CD8-positive, alpha-beta memory T cell (primary cell): ENCODE measurements around the gene FDXR. TPM values are rescaled to one million over a fixed set of nuclear protein-coding genes. Genes with fewer than 3 reads are reported as not detected.

Source experiments
- CTCF ChIA-PET: fragments of 350-600 bp; sonication (Branson Sonifier 250); formaldehyde crosslinking; loops from one replicate; lab custom pipeline; 2021; ENCODE audit warnings: antibody characterized with exemption; lab: Charles Lee
- POLR2A ChIA-PET: fragments of 350-600 bp; sonication (Branson Sonifier 250); formaldehyde crosslinking; loops from one replicate; lab custom pipeline; 2021; ENCODE audit warnings: antibody characterized with exemption; lab: Charles Lee
- DNase-seq, 5 donors: peaks; one replicate each; pipeline versions ENCODE4 v3.0.0 to v3.0.0-alpha.2; 2020 to 2022; ENCODE audit warnings: mixed read lengths in 1 of 5
- H3K27ac ChIP-seq: one replicate; pipeline ENCODE4 v1.7.0; 2013; ENCODE audit warnings: low read depth, mild to moderate bottlenecking, low read length, moderate library complexity
- H3K27me3 ChIP-seq: 2 replicates; pipeline ENCODE4 v1.7.0; 2013; ENCODE audit warnings: low read length, mild to moderate bottlenecking; ENCODE audit not compliant: insufficient read depth, poor library complexity, severe bottlenecking
- H3K36me3 ChIP-seq: 2 replicates; pipeline ENCODE4 v1.7.0; 2013; ENCODE audit warnings: mild to moderate bottlenecking, low read length, moderate library complexity; ENCODE audit not compliant: insufficient read depth
- H3K4me1 ChIP-seq: 2 replicates; pipeline ENCODE4 v1.7.0; 2013; ENCODE audit warnings: mild to moderate bottlenecking, low read length, moderate library complexity; ENCODE audit not compliant: insufficient read depth
- H3K4me3 ChIP-seq: 2 replicates; pipeline ENCODE4 v1.7.0; 2013; ENCODE audit warnings: mild to moderate bottlenecking, low read length
- H3K9me3 ChIP-seq: 2 replicates; pipeline ENCODE4 v1.7.0; 2013; ENCODE audit warnings: mild to moderate bottlenecking, low read length
- H3K27ac Mint-ChIP-seq, 8 donors: one replicate each; pipeline ENCODE4 v1.8.0; 2020 to 2021; ENCODE audit warnings: mixed read lengths in 8 of 8, mild to moderate bottlenecking in 6 of 8, inconsistent platforms in 3 of 8, moderate library complexity in 3 of 8
- H3K27me3 Mint-ChIP-seq, 2 donors: one replicate each; pipeline ENCODE4 v1.8.0; 2020 to 2021; ENCODE audit warnings: mixed read lengths in 2 of 2, mild to moderate bottlenecking in 1 of 2, moderate library complexity in 1 of 2
- H3K36me3 Mint-ChIP-seq, 3 donors: one replicate each; pipeline ENCODE4 v1.8.0; 2020 to 2021; ENCODE audit warnings: mixed read lengths in 3 of 3, inconsistent platforms in 1 of 3, mild to moderate bottlenecking in 1 of 3
- H3K4me1 Mint-ChIP-seq, 3 donors: one replicate each; pipeline ENCODE4 v1.8.0; 2020 to 2021; ENCODE audit warnings: mixed read lengths in 3 of 3, inconsistent platforms in 1 of 3, mild to moderate bottlenecking in 1 of 3
- H3K4me3 Mint-ChIP-seq, 7 donors: one replicate each; pipeline ENCODE4 v1.8.0; 2020 to 2021; ENCODE audit warnings: mixed read lengths in 7 of 7, mild to moderate bottlenecking in 6 of 7, moderate library complexity in 4 of 7, inconsistent platforms in 2 of 7
- H3K9me3 Mint-ChIP-seq, 5 donors: one replicate each; pipeline ENCODE4 v1.8.0; 2020 to 2022; ENCODE audit warnings: mixed read lengths in 5 of 5, mild to moderate bottlenecking in 3 of 5, moderate library complexity in 2 of 5, inconsistent platforms in 1 of 5
- polyA plus RNA-seq: library from polyadenylated mRNA; unstranded; fragments of 300-500 nt; fragmentation: Illumina TruSeq; gene quantifications from one replicate; pipeline ENCODE4 v1.2.3, GENCODE V29; 2021
- total RNA-seq, 2 experiments: library from RNA; stranded (reverse); gene quantifications; one replicate each; pipeline ENCODE4 v1.2.3, GENCODE V29; 2021

The FDXR gene
- total and polyA plus RNA-seq, 3 experiments from 2014 or later, result 6.4 to 33.3 (median 32.9) TPM

DNA sequence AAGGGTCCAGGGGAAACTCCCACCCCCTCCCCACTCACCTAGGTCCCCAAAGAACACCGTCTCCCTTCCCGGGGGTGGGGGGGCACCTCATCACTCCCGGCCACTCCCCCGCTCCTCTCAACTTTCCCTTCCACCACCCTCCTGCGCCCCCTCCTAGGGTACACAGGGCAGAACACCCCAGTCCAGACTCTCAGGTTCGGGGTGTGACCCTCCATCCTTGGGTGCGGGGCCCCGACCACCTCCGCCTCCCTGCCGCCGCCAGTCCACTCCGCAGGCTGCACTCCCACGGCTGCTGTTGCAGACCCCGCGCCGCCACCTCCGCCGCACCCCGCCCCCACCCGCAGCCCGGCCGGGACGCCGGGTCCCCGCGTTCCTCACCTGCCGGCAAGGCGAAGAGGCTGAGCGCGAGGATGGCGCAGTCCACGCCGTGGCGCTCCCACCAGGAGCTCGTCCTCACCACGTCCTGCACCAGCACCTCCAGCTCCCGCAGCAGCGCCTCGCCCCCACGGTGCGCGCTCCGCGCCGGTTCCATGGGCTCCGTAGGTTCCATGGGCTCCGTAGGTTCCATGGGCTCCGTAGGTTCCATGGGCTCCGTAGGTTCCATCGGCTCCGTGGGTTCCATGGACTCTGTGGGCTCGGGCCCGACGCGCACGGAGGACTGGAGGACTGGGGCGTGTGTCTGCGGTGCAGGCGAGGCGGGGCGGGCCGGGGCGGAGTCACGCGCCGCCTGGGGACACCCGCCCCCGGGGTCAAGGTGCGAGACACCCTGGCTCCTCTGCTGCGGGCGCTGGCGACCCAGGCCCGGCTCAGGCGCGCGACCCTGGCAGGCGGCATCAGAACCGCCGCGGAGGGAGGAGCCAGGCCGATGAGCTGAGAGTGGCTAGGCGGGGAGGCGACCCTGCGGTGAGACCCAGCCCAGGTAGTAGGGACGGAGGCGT lies 20.4 kb upstream of the FDXR start, which contains the start of gene FADS6:
Gene FADS6, minus strand, starts transcription at position 660 of the 938 bp plus-strand sequence. Its CDS starts 38 bp downstream, at position 622.
- Mint-ChIP-seq H3K27me3 (peaks cover 39 to 46% of the 10 kb centered on the region in 2 donors), H3K4me1 (peaks cover 3 to 6% (median 4%) of the 10 kb centered on the region in 3 donors), H3K36me3 (no peaks in the 10 kb centered on the region), H3K4me3 (peak within 1 kb of the TSS in 6 of 7 donors; percentile 41 to 74 (median 62)), H3K9me3 (peaks cover 0 to 4% (median 0%) of the 10 kb centered on the region in 5 donors), H3K27ac (peak within 1 kb of the TSS in 2 of 8 donors; percentile 50 to 54)
- no peaks in the 10 kb centered on the region for H3K4me1 ChIP-seq
- no peak within 1 kb of the TSS for H3K27ac ChIP-seq
- peaks cover 22% of the 10 kb centered on the region for H3K27me3 ChIP-seq
- H3K36me3 ChIP-seq, result no peaks in the 10 kb centered on the region
- ChIA-PET POLR2A (no interaction called here), CTCF (no interaction called here)
- no peak for DNase-seq
- H3K9me3 ChIP-seq, result no peaks in the 10 kb centered on the region
- H3K4me3 ChIP-seq, result no peak within 1 kb of the TSS

DNA sequence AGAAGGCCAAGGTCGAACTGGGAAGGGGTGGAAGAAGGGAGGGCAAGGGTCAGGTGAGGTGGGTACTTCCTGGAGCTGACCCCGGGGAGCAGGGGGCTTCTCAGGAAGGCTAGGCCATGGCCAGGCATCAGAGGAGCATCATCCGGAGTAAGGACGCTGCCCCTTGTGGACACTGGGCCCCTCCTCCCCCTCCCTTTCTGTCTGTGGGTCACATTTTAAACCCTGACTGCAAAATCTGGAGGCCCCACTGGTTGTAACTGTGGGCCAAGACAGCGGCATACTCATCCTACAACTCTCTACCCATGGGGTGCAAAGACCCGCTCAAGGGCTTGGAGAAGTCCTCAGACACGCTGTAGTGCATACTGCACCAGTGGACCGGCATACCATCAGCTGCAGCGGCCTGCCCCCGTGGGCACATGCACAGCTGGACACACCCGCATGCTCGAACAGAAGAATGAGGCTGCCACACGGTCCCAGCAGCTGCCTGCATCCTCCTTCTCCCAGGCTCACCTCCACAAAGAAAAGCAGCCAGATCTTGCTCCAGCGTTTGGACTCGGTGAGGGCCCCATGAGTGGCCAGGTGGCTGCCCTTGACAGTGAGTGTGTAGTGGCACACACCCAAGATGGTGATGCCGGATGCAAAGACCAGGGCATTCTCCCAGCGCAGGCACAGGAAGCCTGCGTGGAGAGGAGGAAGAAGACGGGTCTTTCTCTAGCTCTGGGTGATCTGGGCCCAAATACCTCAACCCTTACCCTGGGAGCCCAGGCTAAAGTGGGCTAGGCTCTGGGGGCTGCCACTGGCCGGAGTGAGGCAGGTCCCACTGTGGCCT lies 19.4 kb upstream of the FDXR start:
- no peak overlapping the region for H3K27ac Mint-ChIP-seq
- H3K27me3 Mint-ChIP-seq, result peaks cover 39 to 48% of the 10 kb centered on the region in 2 donors
- Histone ChIP-seq H3K36me3 (no peaks in the 10 kb centered on the region), H3K27ac (no peak overlapping the region), H3K4me1 (no peaks in the 10 kb centered on the region), H3K27me3 (peaks cover 22% of the 10 kb centered on the region), H3K4me3 (no peak overlapping the region), H3K9me3 (no peaks in the 10 kb centered on the region)
- no peaks in the 10 kb centered on the region for H3K36me3 Mint-ChIP-seq
- H3K4me3 Mint-ChIP-seq, result no peak overlapping the region
- H3K9me3 Mint-ChIP-seq, result peaks cover 0 to 4% (median 0%) of the 10 kb centered on the region in 5 donors
- DNase-seq, result no peak
- ChIA-PET CTCF (no interaction called here), POLR2A (no interaction called here)
- H3K4me1 Mint-ChIP-seq, result peaks cover 3 to 6% (median 4%) of the 10 kb centered on the region in 3 donors

DNA sequence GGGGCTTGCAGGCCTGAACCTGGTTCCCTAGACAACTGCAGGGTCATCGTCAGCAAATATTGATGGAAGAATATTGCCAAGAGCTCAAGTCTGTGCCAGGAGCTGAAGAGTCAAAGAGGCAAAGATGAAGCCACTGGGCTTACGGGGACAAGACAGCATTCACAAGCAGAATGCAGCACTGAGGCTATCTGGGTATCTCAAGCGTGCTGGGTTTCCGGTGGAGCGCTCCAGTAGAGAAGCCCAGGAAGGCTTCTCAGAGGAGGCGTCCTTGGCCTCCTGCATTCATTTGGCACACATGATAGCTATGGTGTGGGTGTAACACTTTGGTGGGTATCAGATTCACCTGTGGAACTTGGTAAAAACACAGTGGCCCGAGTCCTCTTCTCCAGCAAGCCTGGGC lies 17.8 kb upstream of the FDXR start:
- no peaks in the 10 kb centered on the region for H3K4me1 ChIP-seq
- Mint-ChIP-seq H3K27me3 (peaks cover 31 to 44% of the 10 kb centered on the region in 2 donors), H3K27ac (no peak overlapping the region), H3K9me3 (peaks cover 0 to 4% (median 0%) of the 10 kb centered on the region in 5 donors), H3K36me3 (peaks cover 0 to 3% (median 0%) of the 10 kb centered on the region in 3 donors), H3K4me3 (peak overlapping the region in 1 of 7 donors; percentile 44), H3K4me1 (peaks cover 3 to 6% (median 4%) of the 10 kb centered on the region in 3 donors)
- no peak for DNase-seq
- no peak overlapping the region for H3K4me3 ChIP-seq
- no peaks in the 10 kb centered on the region for H3K9me3 ChIP-seq
- H3K27ac ChIP-seq, result no peak overlapping the region
- POLR2A ChIA-PET, result no interaction called here
- CTCF ChIA-PET, result no interaction called here
- H3K27me3 ChIP-seq, result peaks cover 22% of the 10 kb centered on the region
- no peaks in the 10 kb centered on the region for H3K36me3 ChIP-seq

DNA sequence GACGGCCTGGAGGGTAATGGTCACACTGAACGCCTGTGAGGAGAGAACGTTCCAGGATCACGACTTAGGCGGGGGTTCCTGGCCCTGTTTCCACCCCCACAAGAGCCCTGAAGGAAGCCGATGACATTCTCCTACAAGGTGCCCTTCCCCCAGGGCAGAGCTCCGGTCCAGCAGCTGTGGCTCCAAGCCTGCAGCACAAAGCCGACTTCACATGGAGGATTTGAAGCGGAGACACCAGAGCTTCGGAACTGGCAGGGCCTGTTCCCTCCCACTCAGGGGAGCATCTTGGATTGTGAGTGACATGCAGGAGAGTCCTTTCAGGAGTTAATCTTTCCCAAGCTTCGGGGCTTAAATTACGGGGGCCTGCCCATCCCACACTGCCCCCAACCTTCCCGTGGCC lies 15.7 kb upstream of the FDXR start:
- Histone ChIP-seq H3K27ac (no peak overlapping the region), H3K4me1 (no peaks in the 10 kb centered on the region), H3K27me3 (peaks cover 13% of the 10 kb centered on the region), H3K9me3 (no peaks in the 10 kb centered on the region), H3K36me3 (no peaks in the 10 kb centered on the region), H3K4me3 (no peak overlapping the region)
- no peak overlapping the region for H3K4me3 Mint-ChIP-seq
- ChIA-PET CTCF (interaction anchor here (1.3 kb wide), 1 partner anchor 15 kb away, joined by 4 read pairs; no protein-coding TSS in a partner anchor), POLR2A (no interaction called here)
- H3K9me3 Mint-ChIP-seq, result peaks cover 0 to 2% (median 0%) of the 10 kb centered on the region in 5 donors
- H3K4me1 Mint-ChIP-seq, result peaks cover 0 to 3% (median 0%) of the 10 kb centered on the region in 3 donors
- no peak overlapping the region for H3K27ac Mint-ChIP-seq
- H3K27me3 Mint-ChIP-seq, result peaks cover 22 to 42% of the 10 kb centered on the region in 2 donors
- DNase-seq, result no peak
- H3K36me3 Mint-ChIP-seq, result peaks cover 0 to 3% (median 0%) of the 10 kb centered on the region in 3 donors

DNA sequence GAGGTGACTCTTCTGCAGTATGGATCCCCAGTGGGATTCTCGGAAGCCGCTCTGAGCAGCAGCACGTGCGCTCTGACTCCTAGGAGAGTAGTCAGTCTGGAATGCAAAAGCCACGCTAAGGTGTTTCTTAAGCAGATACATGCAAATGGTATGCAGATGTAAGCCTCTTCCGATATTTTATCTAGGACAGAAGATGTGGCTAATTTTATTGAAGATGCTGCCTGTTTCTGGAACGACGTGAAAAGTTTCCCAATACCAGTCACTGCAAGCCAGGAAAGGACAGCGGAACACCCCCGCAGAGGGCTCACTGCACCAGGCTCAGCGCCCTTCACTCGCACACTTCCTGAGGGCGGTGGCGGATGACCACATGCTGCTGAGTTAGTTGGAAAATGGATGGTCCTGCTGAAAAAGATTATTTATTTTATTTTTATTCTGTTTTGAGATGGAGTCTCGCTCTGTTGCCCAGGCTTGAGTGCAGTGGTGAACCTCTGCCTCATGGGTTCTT lies 10.5 kb upstream of the FDXR start:
- no peak for DNase-seq
- no peak overlapping the region for H3K27ac ChIP-seq
- no peak overlapping the region for H3K27ac Mint-ChIP-seq
- CTCF ChIA-PET, result no interaction called here
- H3K36me3 ChIP-seq, result no peaks in the 10 kb centered on the region
- POLR2A ChIA-PET, result no interaction called here
- no peaks in the 10 kb centered on the region for H3K4me1 Mint-ChIP-seq
- no peaks in the 10 kb centered on the region for H3K9me3 ChIP-seq
- H3K4me3 Mint-ChIP-seq, result no peak overlapping the region
- H3K9me3 Mint-ChIP-seq, result peaks cover 0 to 2% (median 0%) of the 10 kb centered on the region in 5 donors
- peaks cover 0 to 3% (median 0%) of the 10 kb centered on the region in 3 donors for H3K36me3 Mint-ChIP-seq
- H3K4me1 ChIP-seq, result no peaks in the 10 kb centered on the region
- no peaks in the 10 kb centered on the region for H3K27me3 ChIP-seq
- no peak overlapping the region for H3K4me3 ChIP-seq
- H3K27me3 Mint-ChIP-seq, result peaks cover 12 to 36% of the 10 kb centered on the region in 2 donors

DNA sequence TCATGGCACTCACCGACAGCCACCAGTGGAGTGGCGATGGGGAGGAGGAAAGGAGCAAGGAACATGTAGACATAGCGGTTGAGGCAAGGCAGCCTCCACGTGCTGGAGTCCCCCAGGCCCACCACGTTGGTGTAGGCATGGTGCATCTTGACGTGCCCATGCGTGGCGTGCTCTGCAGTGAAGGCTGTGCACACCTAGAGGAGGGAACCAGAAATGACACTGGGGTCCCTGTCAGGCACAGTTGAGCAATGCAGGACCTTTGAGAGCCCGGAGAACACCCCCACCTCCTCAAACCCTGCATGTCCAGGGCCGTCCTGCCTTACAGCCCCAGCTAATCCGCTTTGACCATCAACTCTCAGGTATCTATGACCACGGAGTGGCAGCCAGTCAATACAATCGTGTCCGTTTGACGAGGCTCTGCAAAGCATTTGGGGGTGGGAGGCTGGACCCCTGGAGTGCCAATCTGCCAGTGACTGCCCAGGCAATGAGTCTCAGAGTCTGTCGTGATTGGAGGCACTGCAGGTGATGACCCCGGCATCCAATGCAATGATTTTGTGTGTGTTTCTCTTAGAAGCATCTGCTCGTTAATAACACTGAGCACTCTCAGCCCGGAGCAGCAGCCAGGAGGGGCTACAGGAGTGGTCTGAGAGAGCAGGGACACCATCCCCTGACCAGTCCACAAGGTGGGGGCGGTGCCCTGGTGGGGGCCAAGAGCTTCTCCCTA lies 9.9 kb upstream of the FDXR start:
- H3K9me3 ChIP-seq, result no peaks in the 10 kb centered on the region
- no peaks in the 10 kb centered on the region for H3K36me3 ChIP-seq
- H3K27me3 Mint-ChIP-seq, result peaks cover 12 to 36% of the 10 kb centered on the region in 2 donors
- no peak overlapping the region for H3K27ac Mint-ChIP-seq
- DNase-seq, result peak in 1 of 5 donors; percentile 31
- H3K36me3 Mint-ChIP-seq, result peaks cover 0 to 3% (median 0%) of the 10 kb centered on the region in 3 donors
- CTCF ChIA-PET, result no interaction called here
- no peaks in the 10 kb centered on the region for H3K4me1 ChIP-seq
- no peaks in the 10 kb centered on the region for H3K4me1 Mint-ChIP-seq
- H3K4me3 ChIP-seq, result no peak overlapping the region
- H3K27me3 ChIP-seq, result no peaks in the 10 kb centered on the region
- POLR2A ChIA-PET, result no interaction called here
- H3K4me3 Mint-ChIP-seq, result no peak overlapping the region
- H3K9me3 Mint-ChIP-seq, result peaks cover 0 to 2% (median 0%) of the 10 kb centered on the region in 5 donors
- no peak overlapping the region for H3K27ac ChIP-seq

DNA sequence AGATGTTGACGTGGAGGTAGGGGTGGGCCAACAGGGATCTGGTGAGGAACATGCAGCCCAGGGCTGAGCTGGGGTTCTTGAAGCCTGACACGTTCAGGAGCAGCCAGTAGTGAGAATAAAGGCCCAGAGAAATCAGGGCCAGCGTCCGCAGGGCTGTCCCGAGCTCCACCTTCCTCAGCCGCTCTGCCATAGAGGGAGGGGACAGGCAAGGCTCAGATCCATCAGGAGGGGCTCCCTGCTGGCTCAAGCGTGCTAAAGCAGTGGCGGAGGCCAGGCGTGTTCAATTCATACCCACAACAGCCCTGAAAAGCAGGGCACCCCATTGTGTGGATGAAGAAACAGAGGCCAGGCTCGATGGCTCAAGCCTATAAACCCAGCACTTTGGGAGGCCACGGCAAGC lies 8.3 kb upstream of the FDXR start:
- no peak for DNase-seq
- Mint-ChIP-seq H3K9me3 (peaks cover 0 to 2% (median 0%) of the 10 kb centered on the region in 5 donors), H3K36me3 (no peaks in the 10 kb centered on the region), H3K4me1 (no peaks in the 10 kb centered on the region), H3K4me3 (no peak overlapping the region), H3K27ac (no peak overlapping the region), H3K27me3 (peaks cover 10 to 27% of the 10 kb centered on the region in 2 donors)
- Histone ChIP-seq H3K4me1 (no peaks in the 10 kb centered on the region), H3K9me3 (no peaks in the 10 kb centered on the region), H3K36me3 (no peaks in the 10 kb centered on the region), H3K4me3 (no peak overlapping the region), H3K27me3 (no peaks in the 10 kb centered on the region), H3K27ac (no peak overlapping the region)
- CTCF ChIA-PET, result no interaction called here
- POLR2A ChIA-PET, result no interaction called here
